HG03342 (cell line): ENCODE measurements around the gene GSTT2B.
"Not testable (repeated sequence)": the region's sequence is repeated elsewhere in the genome, so short reads cannot be mapped to it uniquely, and the experiment has no call there.

Experiments used
- ATAC-seq: cut with Tn5 transposase; IDR thresholded peaks from one replicate; pipeline ENCODE4 v1.9.1; 2021; ENCODE audit warnings: mild to moderate bottlenecking, moderate library complexity; ENCODE audit not compliant: unreplicated experiment

GSTT2B gene

GRCh38 chr22:23961084-23961771, at the start of gene GSTT2B:
Gene GSTT2B (minus strand): TSS chr22:23961195. CDS start chr22:23961131, 64 bp downstream.
- ATAC-seq, result not testable (repeated sequence)

DNA sequence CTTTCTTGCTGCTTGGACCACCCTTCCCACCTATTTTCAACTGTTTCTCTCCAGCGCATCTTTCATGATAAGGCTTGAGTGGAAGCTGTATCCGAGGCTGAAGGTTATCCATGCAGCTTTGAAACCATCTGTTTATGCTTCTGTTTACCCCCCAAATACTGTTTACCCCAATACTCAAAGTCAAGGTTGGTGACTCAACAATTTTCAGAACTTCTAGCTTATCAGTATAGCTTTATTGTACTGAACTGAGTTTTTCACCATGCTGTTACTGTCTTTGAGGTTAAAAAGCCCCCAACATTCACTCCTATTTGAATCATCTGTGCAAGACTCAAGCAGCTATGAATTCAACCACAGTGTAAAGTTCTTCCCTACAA, 49.0 kb upstream of the GSTT2B start:
- no peak for ATAC-seq

DNA sequence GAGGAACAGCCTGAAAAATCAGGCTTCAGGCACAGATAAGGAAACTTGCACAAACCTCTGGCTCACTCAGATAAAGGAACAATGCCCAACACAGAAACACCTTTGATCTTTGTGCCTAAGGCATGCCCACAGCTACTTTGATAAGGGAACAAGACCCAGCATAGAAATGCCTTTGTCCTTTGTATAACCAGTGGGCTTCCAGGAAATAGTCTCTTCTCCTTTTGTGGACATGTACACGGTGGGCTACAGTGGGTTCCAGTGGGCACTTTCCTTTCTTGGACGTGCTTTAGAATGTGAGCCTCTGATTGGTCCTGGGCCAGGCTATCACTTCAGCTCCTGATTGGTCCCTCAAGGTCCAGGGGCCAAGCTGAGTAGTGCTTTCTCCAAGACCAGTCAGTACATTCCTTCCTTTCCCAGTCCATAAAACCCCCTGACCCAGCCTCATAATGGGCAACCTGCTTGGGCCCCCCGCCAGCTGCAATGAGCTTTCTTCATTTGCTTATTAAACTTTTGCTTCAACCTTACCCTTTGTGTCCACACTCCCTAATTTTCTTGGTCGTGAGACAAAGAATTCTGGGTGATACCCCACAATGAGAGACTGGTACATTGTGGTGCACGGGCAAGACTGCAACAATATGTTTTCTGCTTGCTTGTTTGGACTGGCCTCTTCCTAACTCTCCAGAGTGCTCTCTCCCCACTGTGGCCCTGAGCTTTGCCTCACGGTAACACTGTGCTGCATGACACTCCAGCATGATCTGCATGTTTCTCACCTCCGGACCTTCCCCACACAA, 48.4 kb upstream of the GSTT2B start:
- no peak for ATAC-seq

DNA sequence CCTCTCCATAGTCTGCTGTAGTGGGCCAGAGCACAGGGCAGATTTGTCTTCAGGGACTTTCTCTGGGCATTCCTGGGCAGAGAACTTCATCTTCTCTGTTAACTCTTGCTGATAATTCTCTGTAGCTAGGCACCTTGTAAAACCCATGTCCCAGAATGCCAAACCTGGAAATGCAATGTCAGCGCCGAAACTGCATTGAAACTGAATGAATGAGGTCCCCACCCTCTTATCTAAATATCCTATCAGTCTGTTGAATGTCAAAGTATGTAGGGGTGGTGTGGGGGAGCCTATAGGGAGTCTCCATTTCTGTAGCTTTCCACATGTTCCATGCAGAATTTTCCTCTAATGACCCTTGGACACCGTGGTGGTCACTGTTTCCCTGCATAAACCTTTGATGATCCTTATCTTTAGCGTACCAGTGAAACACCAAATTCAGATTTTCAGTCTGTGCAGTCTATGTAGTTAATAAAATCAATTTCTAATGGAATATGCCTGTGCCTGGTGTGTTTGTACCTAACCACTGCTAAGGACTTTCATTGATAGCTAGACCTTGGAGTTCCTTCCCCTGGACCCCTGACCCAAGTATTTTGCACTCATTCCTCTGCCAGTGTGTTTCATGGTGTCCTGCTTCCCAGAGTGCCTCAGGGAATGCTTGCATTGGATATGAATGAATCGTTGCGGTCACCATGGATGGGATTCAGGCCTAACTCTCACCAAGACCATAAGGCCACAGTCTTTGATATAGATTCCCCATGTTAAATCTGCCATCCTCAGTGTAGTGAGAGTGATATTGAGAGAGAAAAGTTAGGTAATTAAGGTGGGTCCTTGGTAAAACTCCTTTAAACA, 47.6 kb upstream of the GSTT2B start:
- ATAC-seq, result no peak

GRCh38 chr22:24008022-24008283, 47.0 kb upstream of the GSTT2B start:
- no peak for ATAC-seq

DNA sequence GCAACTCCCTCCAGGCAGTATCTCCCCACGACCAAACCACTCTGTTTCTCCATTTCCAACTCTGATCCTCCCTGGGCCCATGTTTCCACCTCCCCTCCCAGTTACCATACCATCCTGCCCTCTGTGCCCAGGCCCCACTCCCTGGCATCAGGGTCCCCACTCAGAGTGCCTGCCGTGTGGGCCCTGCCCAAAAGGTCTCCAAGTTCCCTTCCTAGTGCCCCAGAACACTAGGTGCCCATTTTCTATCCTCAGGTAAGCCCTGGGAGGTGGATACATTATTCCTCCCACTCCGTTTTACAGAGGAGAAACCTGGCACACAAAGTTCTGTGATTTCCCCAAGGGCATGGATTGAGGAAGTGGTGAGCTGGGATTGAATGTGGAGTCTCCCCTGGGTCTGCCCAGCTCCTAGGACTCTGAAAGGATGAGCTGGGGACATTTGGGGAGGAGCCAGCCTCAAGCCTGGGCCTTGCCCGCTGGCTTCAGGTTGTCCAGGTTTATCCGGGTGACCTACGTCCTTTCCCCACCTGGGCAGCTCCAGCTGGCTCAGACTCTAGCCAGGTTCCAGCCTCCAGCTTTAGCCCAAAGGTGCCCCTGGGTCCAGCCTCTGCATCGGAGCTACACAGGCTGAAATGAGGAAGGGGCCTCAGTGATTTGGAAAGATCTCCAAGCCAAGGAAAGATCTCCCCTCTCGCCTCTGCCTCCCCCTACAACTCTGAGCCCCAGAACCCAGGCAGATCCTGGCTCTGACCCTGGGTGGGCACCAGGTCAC, 46.4 kb upstream of the GSTT2B start:
- ATAC-seq, result no peak

GRCh38 chr22:24006914-24007214, 45.9 kb upstream of the GSTT2B start:
- ATAC-seq, result no peak

- ATAC-seq, result no peak
These were observed 45.4 kb upstream of the GSTT2B start for GRCh38 chr22:24006207-24006913.

GRCh38 chr22:24005201-24005600, 44.2 kb upstream of the GSTT2B start, which contains the start of gene GSTT4:
Gene GSTT4 (minus strand): TSS chr22:24005453. CDS start chr22:24005356, 97 bp downstream.
- no peak for ATAC-seq

- ATAC-seq, result no peak
These were observed 42.9 kb upstream of the GSTT2B start for GRCh38 chr22:24003887-24004286.

DNA sequence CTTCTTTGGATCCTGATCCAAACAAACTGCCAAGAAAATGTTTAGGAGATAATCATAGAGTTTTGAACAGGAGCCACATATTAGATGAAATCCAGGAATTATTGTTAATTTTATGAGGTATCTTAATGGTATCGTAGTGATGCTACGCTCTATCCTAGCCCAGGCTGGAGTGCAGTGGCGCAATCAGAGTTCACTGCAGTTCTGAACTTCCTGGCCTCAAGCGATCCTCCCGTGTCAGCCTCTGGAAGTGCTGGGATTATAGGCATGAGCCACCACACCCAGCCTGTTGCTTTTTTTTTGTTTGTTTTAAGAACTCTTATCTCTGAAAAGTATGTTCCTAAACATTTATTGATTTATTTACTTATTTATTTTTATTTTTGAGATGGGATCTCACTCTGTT, 41.9 kb upstream of the GSTT2B start:
- ATAC-seq, result no peak

DNA sequence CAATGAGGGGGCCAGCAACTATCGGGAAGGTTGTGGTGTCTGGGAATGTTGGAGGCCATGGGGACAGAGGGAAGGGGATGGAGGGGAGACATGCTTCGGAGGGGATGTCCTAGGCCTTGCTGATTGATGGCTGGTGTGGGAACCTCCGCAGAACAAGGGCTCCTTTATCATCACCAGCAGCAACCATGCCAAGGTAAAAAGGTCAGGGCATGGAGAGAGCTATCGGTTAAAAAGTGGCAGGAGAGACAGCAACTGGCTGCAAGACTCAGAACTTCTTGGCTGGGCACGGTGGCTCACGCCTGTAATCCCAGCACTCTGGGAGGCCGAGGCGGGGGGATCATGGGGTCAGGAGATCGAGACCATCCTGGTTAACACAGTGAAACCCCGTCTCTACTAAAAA, 41.3 kb upstream of the GSTT2B start:
- ATAC-seq, result no peak

DNA sequence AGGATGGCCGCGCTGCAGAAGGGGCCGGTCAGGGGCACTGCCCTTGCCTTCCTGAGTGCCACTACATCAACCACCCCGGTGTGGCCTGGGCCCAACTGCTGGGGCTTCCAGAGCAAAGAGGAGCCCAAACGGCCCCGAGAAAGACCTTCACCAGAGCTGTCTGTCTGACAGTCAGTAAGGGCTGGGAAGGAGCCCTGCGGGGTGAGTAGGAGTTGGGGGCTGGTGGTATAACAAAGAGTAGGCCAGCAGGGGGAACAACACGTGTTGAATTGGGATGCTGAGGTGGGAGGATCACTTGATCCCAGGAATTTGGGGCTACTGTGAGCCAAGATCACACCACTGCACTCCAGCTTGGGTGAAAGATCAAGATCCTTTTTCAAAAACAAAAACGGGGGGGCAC, 40.3 kb upstream of the GSTT2B start:
- no peak for ATAC-seq

GRCh38 chr22:23999779-24000178, 38.8 kb upstream of the GSTT2B start:
- ATAC-seq, result not testable (repeated sequence)

DNA sequence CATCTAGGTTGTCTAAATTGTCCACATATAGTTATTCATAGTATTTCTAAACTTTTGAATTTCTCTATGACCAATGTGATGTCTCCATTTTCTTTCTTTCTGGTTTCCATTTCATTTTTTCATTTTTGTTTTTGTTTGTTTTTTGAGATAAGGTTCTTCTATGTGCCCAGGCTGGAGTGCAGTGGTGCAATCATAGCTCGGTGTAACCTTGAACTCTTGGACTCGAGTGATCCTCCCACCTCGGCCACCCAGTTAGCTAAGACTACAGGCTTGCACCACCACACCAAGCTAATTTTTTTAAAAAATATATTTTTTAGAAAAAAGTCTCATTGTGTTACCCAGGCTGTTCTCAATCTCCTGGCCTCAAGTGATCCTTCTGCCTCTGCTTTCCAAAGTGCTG, 36.1 kb upstream of the GSTT2B start:
- ATAC-seq, result no peak

- not testable (repeated sequence) for ATAC-seq
These were observed 32.7 kb upstream of the GSTT2B start for GRCh38 chr22:23993581-23994177.

DNA sequence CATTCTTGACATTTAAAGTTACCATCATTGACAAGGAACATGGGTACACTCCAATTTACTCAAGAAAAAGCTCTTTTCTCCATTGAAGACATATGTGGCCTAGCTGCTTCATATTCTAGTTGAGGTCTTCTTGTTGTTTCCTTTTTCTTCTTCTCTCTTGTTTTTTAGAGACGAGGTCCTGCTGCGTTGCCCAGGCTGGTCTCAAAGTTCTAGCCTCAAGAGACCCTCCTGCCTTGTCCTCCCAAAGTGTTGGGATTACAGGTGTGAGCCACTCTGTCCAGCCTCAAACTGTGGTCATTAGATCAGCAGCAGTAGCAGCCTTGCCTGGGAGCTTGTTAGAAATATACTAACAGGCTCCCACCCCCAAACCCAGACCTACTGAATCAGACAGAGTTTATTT, 32.1 kb upstream of the GSTT2B start:
- ATAC-seq, result not testable (repeated sequence)

DNA sequence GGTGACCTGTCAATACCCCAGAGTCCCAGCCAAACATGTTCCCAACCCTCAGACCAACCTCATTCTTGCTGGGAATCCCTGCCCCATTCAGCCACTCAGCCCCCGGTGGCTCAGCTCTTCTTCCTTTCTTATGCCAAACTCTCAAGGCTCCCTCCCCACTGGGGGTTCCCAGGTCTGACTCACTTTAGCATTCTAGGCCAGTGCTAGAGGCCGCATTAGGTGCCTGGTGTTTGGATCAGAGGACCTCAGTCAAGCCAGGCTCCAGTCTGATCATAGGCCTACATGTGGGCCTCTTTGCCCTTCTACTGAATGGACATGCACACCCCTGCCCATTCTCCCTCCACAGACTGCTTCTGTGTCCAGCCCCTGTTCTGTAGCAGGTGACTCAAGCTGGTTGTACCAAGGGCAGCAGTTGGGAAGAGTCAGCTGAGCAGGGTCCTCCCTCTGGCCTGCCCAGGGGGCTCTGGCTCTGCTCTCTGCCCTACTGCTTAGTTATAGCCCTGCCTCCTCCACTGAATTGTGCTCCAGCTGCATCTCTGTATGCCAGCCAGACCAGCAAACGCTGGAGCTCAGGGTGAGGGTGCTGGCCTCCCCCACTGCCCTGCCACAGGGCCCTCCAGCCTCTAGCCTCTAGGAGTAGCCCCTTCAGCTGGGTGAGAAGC, 28.7 kb upstream of the GSTT2B start:
- not testable (repeated sequence) for ATAC-seq

GRCh38 chr22:23986538-23987178, 25.7 kb upstream of the GSTT2B start:
- not testable (repeated sequence) for ATAC-seq
